T-cell (primary cell): ENCODE measurements around the gene TCP1. TPM values are rescaled to one million over a fixed set of nuclear protein-coding genes. Genes with fewer than 3 reads are reported as not detected.
A peak's percentile ranks its signal among the peaks of the same experiment; 100 is the strongest.

ENCODE experiments used
- ATAC-seq, 4 experiments: fragments of 200-7000 bp in 3 of 4; fragments of 150-1000 bp in 1 of 4; cut with Tn5 transposase; replicated peaks in 1 of 4; 1 replicate in 3 of 4; 2 replicates in 1 of 4; pipeline ENCODE4 v1.10.0; 2021; ENCODE audit warnings: moderate library complexity in 3 of 4, mild to moderate bottlenecking in 2 of 4, moderate number of reproducible peaks in 1 of 4
- CTCF ChIA-PET, 2 donors: fragments of 300-600 bp; sonication (Branson Sonifier 250); formaldehyde crosslinking; loops; one replicate each; lab custom pipeline; 2022; ENCODE audit warnings: antibody characterized with exemption in 2 of 2; lab: Charles Lee
- POLR2A ChIA-PET, 2 donors: fragments of 300-600 bp; sonication (Branson Sonifier 250); formaldehyde crosslinking; loops; one replicate each; lab custom pipeline; 2022; ENCODE audit warnings: antibody characterized with exemption in 2 of 2; lab: Charles Lee
- DNase-seq, 35 experiments: peaks; one replicate each; pipeline versions ENCODE4 v3.0.0 to v3.0.0-alpha.2; 2013 to 2023
- H3K27ac ChIP-seq: one replicate; pipeline ENCODE4 v1.5.1; 2013; ENCODE audit warnings: low read length
- H3K27me3 ChIP-seq, 2 experiments: replicated peaks in 1 of 2; 1 replicate in 1 of 2; 2 replicates in 1 of 2; pipeline versions ENCODE4 v1.6.1 to v1.7.0; 2013; ENCODE audit warnings: low read length in 1 of 2, mixed read lengths in 1 of 2; ENCODE audit not compliant: control insufficient read depth in 2 of 2, insufficient read depth in 2 of 2; ENCODE audit errors: extremely low read depth in 1 of 2
- H3K36me3 ChIP-seq, 2 donors: 1 replicate in 1 of 2; 2 replicates in 1 of 2; pipeline versions ENCODE4 v1.6.1 to v1.7.0; 2013; ENCODE audit warnings: low read length in 1 of 2; ENCODE audit not compliant: control insufficient read depth in 2 of 2, insufficient read depth in 1 of 2; ENCODE audit errors: extremely low read depth in 1 of 2
- H3K4me1 ChIP-seq, 2 experiments: 1 replicate in 1 of 2; 2 replicates in 1 of 2; pipeline versions ENCODE4 v1.6.1 to v1.7.0; 2013; ENCODE audit warnings: low read length in 2 of 2, mixed read lengths in 1 of 2; ENCODE audit not compliant: insufficient read depth in 2 of 2, control insufficient read depth in 1 of 2; ENCODE audit errors: extremely low read depth in 1 of 2
- H3K4me3 ChIP-seq, 2 donors: 1 replicate in 1 of 2; 2 replicates in 1 of 2; pipeline versions ENCODE4 v1.5.1 to v1.7.0; 2013; ENCODE audit warnings: mild to moderate bottlenecking in 2 of 2, low read length in 1 of 2, moderate library complexity in 1 of 2; ENCODE audit not compliant: control insufficient read depth in 1 of 2; ENCODE audit errors: extremely low read depth in 1 of 2
- H3K9me3 ChIP-seq: 2 replicates; pipeline ENCODE4 v1.7.0; 2013
- H3K27ac Mint-ChIP-seq, 2 donors: one replicate each; pipeline ENCODE4 v1.8.0; 2020 to 2021; ENCODE audit warnings: mild to moderate bottlenecking in 2 of 2, mixed read lengths in 2 of 2
- H3K27me3 Mint-ChIP-seq, 2 donors: one replicate each; pipeline ENCODE4 v1.8.0; 2021 to 2022; ENCODE audit warnings: mixed read lengths in 2 of 2
- H3K36me3 Mint-ChIP-seq: one replicate; pipeline ENCODE4 v1.8.0; 2021; ENCODE audit warnings: mixed read lengths
- H3K4me1 Mint-ChIP-seq, 3 donors: one replicate each; pipeline ENCODE4 v1.8.0; 2020 to 2022; ENCODE audit warnings: mixed read lengths in 3 of 3, mild to moderate bottlenecking in 1 of 3
- H3K4me3 Mint-ChIP-seq, 3 donors: one replicate each; pipeline ENCODE4 v1.8.0; 2020 to 2022; ENCODE audit warnings: mild to moderate bottlenecking in 3 of 3, mixed read lengths in 3 of 3, moderate library complexity in 3 of 3
- H3K9me3 Mint-ChIP-seq, 3 donors: one replicate each; pipeline ENCODE4 v1.8.0; 2020 to 2022; ENCODE audit warnings: mixed read lengths in 3 of 3
- WGBS: methylation state at CpG from one replicate; pipeline ENCODE4 v1.1.5; 2013; ENCODE audit warnings: missing lambda C conversion rate; ENCODE audit not compliant: insufficient coverage; 5-methylcytosine and 5-hydroxymethylcytosine counted together
- total RNA-seq, 35 experiments: library from RNA in 6 of 35; stranded (reverse) in 6 of 35; fragments of 120-200 nt in 1 of 35; gene quantifications; one replicate each; pipeline versions ENCODE4 v1.2.1 to v1.2.4 and lab custom pipeline; 2013 to 2026

TCP1 gene
- total RNA-seq, 5 donors from 2014 or later (not counting 1 experiment from before 2014, with no cell fraction given) = 129 to 188 (median 146) TPM

DNA sequence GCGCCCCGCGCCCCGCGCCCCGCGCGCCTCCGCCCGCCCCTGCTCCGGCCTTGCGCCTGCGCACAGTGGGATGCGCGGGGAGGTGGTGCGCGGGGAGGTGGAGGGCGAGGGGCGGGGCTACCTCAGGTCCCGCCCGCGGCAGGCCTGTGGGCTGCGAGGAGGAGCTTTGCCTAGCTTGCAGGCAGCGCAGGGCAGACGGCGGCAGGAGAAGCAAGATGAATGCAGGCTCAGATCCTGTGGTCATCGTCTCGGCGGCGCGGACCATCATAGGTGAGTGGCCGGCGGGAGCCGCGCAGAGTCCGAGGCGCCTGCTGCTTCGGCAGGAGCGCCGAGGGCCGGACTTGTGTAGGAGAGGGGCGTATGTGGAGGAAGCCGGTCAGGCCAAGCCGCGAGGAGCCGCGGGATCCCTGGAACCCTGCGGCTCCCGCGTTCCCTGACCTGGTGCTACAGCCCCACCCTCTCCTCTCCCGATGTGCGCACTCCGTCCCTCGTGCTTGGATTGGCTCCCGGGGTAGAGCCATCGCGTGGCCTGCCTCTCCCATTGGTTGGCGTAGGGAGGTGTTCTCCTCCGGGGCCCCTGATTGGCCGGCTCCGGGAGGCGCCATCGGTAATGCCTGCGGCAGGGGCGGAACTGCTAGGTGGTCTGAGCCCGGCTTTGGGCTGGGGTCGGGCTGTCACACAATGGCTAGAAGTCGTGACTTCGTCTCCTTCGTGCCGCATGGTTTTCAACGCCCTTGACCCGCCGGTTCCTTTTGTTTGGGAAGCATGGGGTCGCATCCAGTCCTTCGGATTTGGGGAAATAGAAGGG lies 27.3 kb downstream of the TCP1 start, which contains the start of gene ACAT2:
Gene ACAT2 (plus strand): TSS at position 173 of the 808 bp plus-strand sequence. CDS start 43 bp downstream, at position 216.
- H3K4me1 Mint-ChIP-seq = peaks cover 23 to 31% (median 29%) of the 10 kb centered on the region in 3 donors
- no peaks in the 10 kb centered on the region for H3K9me3 Mint-ChIP-seq
- H3K27ac ChIP-seq = peak within 1 kb of the TSS; percentile 98
- CTCF ChIA-PET = interaction anchor here (0.6 to 1.4 kb wide), 7 partner anchors 25 to 42 kb away, joined by 3 to 12 read pairs (median 4); partner anchors contain the start of genes MRPL18 (in 1 of the 2) and WTAP (in 1 of the 2)
- peak; percentile 79 to 95 (median 90) for DNase-seq
- no peaks in the 10 kb centered on the region for H3K9me3 ChIP-seq
- peak within 1 kb of the TSS; percentile 96 to 97 for H3K27ac Mint-ChIP-seq
- peak within 1 kb of the TSS; percentile 91 to 94 (median 94) for H3K4me3 Mint-ChIP-seq
- peaks cover 10 to 16% of the 10 kb centered on the region in 2 experiments for H3K4me1 ChIP-seq
- peak; percentile 92 to 97 (median 95) for ATAC-seq
- H3K36me3 Mint-ChIP-seq = peaks cover 23% of the 10 kb centered on the region
- H3K4me3 ChIP-seq = peak within 1 kb of the TSS; percentile 91 to 97
- WGBS = 0% methylated on average over 55 of the region's 76 CpGs
- H3K36me3 ChIP-seq = peaks cover 3 to 35% of the 10 kb centered on the region in 2 donors
- POLR2A ChIA-PET = interaction anchor here in 1 of 2 donors (0.6 to 2.0 kb wide), 6 partner anchors 11 to 203 kb away, joined by 3 to 11 read pairs (median 4); partner anchors contain the start of genes MRPL18, TCP1 and WTAP
- H3K27me3 Mint-ChIP-seq = no peaks in the 10 kb centered on the region
- no peaks in the 10 kb centered on the region for H3K27me3 ChIP-seq

DNA sequence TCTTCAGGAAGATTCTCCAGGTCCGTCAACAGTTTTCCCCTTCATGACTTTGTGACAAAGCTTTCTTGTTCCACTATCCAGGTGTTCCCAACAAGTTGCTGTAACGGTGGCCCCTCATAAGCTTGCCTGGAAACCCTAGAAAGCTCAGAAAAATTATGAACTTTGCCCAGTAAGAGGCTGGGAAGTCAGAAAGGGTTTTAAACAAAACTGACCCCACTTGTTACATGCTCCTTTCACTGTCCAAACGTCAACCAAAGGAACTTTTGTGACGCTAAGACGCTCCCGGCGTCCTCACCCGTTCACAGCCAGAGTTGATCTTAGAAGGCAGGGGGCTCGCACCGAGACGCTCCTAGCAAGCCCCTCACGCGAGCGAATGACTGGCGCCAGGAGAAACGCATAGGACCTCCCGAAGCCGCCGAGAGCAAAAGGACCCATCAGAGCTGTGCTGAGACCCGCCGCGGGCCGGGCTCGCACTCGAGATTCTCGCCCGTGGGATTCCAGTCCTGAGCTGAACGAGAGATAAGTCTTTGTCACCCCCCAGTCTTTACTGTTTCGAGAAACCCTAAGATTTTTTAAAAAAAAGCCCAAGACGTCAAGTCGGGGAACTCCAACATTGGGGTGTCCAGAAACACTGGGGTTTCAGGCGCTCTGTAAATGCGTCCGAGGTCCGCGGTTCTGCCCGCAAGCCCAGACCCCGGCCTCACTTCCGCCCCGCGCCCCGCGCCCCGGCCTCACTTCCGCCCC lies 28.1 kb downstream of the TCP1 start:
- H3K9me3 ChIP-seq = no peaks in the 10 kb centered on the region
- ChIA-PET POLR2A (interaction anchor here in 1 of 2 donors (0.6 to 2.0 kb wide), 9 partner anchors 10 to 1513 kb away, joined by 3 to 11 read pairs (median 4); partner anchors contain the start of genes AGPAT4, MRPL18, TCP1 and WTAP), CTCF (interaction anchor here (0.6 to 1.4 kb wide), 9 partner anchors 24 to 70 kb away, joined by 3 to 12 read pairs (median 3); partner anchors contain the start of genes MRPL18 (in 1 of the 2) and WTAP (in 1 of the 2))
- H3K9me3 Mint-ChIP-seq = no peaks in the 10 kb centered on the region
- peaks cover 23 to 31% (median 29%) of the 10 kb centered on the region in 3 donors for H3K4me1 Mint-ChIP-seq
- peak overlapping the region; percentile 94 to 97 for H3K27ac Mint-ChIP-seq
- peak overlapping the region; percentile 92 for H3K27ac ChIP-seq
- peak overlapping the region; percentile 91 to 97 for H3K4me3 ChIP-seq
- H3K36me3 ChIP-seq = peaks cover 3 to 32% of the 10 kb centered on the region in 2 donors
- no peaks in the 10 kb centered on the region for H3K27me3 Mint-ChIP-seq
- peak in 1 of 4 experiments; percentile 5 for ATAC-seq
- peak in 4 of 35 experiments; percentile 3 to 28 (median 12) for DNase-seq
- H3K4me3 Mint-ChIP-seq = peak overlapping the region; percentile 91 to 94 (median 94)
- H3K36me3 Mint-ChIP-seq = peaks cover 15% of the 10 kb centered on the region
- peaks cover 10 to 16% of the 10 kb centered on the region in 2 experiments for H3K4me1 ChIP-seq
- 5% methylated on average over 40 of the region's 45 CpGs for WGBS
- no peaks in the 10 kb centered on the region for H3K27me3 ChIP-seq

DNA sequence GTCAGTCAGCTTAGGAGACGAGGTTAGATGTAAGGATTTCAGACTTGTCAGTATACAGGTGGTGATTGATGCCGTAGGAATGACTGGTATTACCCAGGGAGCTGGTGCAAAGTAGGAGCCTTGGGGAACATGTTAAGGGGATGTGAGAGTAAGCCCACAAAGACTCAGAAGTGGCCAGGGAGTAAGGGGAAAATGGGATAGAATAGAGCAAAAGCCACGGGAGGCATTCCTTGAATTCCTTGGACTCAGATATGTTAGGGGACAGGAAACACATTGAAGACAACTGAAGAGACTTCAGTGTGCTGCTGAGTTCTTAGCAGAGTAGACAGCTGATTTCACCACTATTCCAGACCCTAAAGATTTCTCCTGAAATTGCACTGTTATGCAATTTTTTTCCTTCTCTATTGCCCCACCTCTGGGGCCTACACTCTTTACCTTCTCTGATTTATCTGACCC lies 28.8 kb downstream of the TCP1 start:
- peaks cover 23 to 30% (median 27%) of the 10 kb centered on the region in 3 donors for H3K4me1 Mint-ChIP-seq
- peak overlapping the region; percentile 91 to 94 (median 94) for H3K4me3 Mint-ChIP-seq
- Histone ChIP-seq H3K27me3 (no peaks in the 10 kb centered on the region), H3K36me3 (peaks cover 3 to 34% of the 10 kb centered on the region in 2 donors), H3K9me3 (no peaks in the 10 kb centered on the region), H3K4me1 (peaks cover 10 to 16% of the 10 kb centered on the region in 2 experiments), H3K27ac (peak overlapping the region; percentile 92), H3K4me3 (peak overlapping the region in 1 of 2 donors; percentile 91)
- no peak for ATAC-seq
- WGBS = 96% methylated on average over 2 of the region's 3 CpGs
- no peaks in the 10 kb centered on the region for H3K27me3 Mint-ChIP-seq
- H3K36me3 Mint-ChIP-seq = peaks cover 21% of the 10 kb centered on the region
- no peak for DNase-seq
- no peaks in the 10 kb centered on the region for H3K9me3 Mint-ChIP-seq
- POLR2A ChIA-PET = interaction anchor here in 1 of 2 donors (0.5 to 2.0 kb wide), 6 partner anchors 8 to 36 kb away, joined by 3 to 11 read pairs (median 6); partner anchors contain the start of genes MRPL18, TCP1 and WTAP
- CTCF ChIA-PET = interaction anchor here in 1 of 2 donors (0.6 to 1.0 kb wide), 2 partner anchors 32 to 69 kb away, joined by 3 read pairs; no protein-coding TSS in a partner anchor
- peak overlapping the region; percentile 94 to 97 for H3K27ac Mint-ChIP-seq

DNA sequence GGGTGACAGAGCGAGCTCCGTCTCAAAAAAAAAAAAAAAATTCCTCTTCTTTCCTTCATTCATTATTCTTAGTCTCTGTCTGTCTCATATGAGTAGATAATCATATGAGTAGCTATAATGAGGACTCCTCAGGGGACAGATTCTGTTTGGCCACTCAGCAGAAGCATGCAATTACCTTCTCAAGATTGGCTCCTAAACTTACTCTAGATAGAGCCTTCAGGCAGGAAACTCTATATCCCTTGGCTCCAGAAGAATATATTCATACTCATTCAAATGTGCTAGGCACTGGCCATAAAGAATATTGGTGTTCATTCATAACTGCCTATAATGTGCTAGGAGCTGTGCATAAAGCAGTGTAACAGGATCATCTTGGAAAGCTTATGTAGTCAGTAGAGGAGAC lies 29.8 kb downstream of the TCP1 start:
- Histone ChIP-seq H3K9me3 (no peaks in the 10 kb centered on the region), H3K27me3 (no peaks in the 10 kb centered on the region), H3K4me1 (peaks cover 10 to 16% of the 10 kb centered on the region in 2 experiments), H3K36me3 (peaks cover 2 to 38% of the 10 kb centered on the region in 2 donors), H3K4me3 (no peak overlapping the region), H3K27ac (no peak overlapping the region)
- Mint-ChIP-seq H3K9me3 (no peaks in the 10 kb centered on the region), H3K36me3 (peaks cover 25% of the 10 kb centered on the region), H3K4me1 (peaks cover 23 to 27% (median 25%) of the 10 kb centered on the region in 3 donors), H3K27ac (peak overlapping the region; percentile 13 to 80), H3K4me3 (peak overlapping the region; percentile 1 to 91 (median 7)), H3K27me3 (no peaks in the 10 kb centered on the region)
- no CpG with 5 or more reads among the region's 2 CpGs for WGBS
- no peak for DNase-seq
- CTCF ChIA-PET = interaction anchor here (0.5 to 0.9 kb wide), 5 partner anchors 29 to 1198 kb away, joined by 3 to 4 read pairs (median 3); no protein-coding TSS in a partner anchor
- no peak for ATAC-seq
- POLR2A ChIA-PET = interaction anchor here (0.6 to 0.7 kb wide), 4 partner anchors 16 to 33 kb away, joined by 3 to 7 read pairs (median 3); no protein-coding TSS in a partner anchor

DNA sequence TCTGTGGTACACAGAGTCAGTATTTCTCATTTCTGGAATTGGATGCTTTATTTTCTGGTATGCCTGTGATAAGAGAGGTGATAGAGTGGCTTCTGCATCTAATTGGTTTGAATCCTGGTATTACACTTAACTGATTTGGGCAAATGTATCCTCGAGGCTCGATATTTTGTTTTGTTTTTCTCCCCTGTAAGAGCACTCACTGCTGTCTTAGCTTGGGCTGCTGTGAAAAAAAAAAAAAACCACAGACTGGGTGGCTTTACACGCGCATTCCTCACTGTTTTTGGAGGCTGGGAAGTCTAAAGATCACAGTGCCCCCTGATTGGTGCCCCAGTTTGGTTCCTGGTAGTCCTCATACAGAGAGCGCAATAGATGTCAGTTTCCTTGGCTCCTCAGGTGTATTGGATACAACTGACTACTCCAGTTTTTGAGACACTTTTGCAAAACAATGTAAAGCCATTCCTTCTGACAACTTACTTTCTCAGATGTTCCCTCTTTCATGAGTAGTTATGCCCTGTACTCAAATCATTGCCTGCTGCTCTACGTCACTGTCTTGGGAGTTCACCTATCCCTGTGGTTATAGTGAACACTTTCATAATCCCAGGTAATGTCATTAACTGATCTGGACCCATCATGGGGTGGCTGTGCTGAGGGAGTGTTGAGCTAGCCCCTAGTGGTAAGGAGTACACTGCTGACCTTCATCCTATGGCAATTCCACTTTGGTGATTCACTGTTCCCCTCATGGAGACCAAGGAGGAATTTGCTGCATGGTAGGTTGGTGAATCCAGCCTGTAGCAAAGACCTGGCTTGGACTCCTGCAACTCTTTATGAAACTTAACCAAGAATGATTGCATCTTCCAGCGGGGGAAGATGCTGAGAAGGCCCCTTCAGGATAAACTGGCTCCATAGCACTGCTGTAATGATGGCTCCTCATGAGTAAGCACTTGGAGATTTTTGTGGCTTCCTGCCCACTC lies 31.1 kb downstream of the TCP1 start:
- CTCF ChIA-PET = no interaction called here
- peaks cover 4 to 43% of the 10 kb centered on the region in 2 donors for H3K36me3 ChIP-seq

More for the DNA sequence above, 31.1 kb downstream of the TCP1 start:
- Mint-ChIP-seq H3K9me3 (no peaks in the 10 kb centered on the region), H3K4me1 (peaks cover 23% of the 10 kb centered on the region in 3 donors), H3K27me3 (no peaks in the 10 kb centered on the region), H3K27ac (peak overlapping the region; percentile 50 to 58), H3K4me3 (no peak overlapping the region), H3K36me3 (peaks cover 29% of the 10 kb centered on the region)
- 100% methylated on average over 2 of the region's 7 CpGs for WGBS
- H3K27me3 ChIP-seq = no peaks in the 10 kb centered on the region
- POLR2A ChIA-PET = interaction anchor here in 1 of 2 donors (0.7 kb wide), 1 partner anchor 77 kb away, joined by 3 read pairs; no protein-coding TSS in a partner anchor
- no peak overlapping the region for H3K4me3 ChIP-seq
- peaks cover 10 to 16% of the 10 kb centered on the region in 2 experiments for H3K4me1 ChIP-seq
- H3K27ac ChIP-seq = peak overlapping the region; percentile 17
- no peak for ATAC-seq
- no peak for DNase-seq
- H3K9me3 ChIP-seq = no peaks in the 10 kb centered on the region
